Measurements from ENCODE around the gene CTBP1. TPM values are rescaled to one million over a fixed set of nuclear protein-coding genes. Genes with fewer than 3 reads are reported as not detected.

Gene CTBP1
- total RNA-seq, 1 experiment from 2014 or later: 184 TPM

DNA sequence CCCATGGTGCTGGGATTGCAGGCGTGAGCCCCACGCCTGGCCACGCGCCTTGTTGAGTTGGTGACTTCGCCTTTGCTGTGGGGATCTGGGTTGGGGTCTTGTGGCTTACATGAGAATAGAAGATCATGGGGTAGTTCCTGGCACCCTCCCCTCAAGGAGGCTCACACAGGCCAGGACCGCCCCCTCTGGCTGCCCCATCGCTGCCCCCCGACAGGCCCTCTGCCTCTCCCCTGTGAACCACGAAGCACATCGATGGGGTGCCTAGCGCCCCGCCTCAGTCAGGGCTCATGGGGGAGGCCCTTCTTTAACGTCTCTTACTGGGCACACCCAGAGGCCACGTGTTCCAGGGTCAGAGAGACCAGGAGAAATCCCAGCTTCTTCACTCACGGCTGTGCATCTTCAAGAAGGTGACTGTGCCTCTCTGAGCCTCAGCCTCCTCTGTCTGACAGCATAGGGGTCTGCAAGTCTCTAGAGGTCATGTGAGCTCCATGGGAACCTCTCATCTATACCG lies 53.0 kb downstream of the CTBP1 start:
- POLR2A ChIA-PET: no interaction called here
- H3K4me3 Mint-ChIP-seq (ENCODE audit: unreplicated experiment): no peak overlapping the region
- H3K4me3 ChIP-seq (ENCODE audit: low read depth, low read length): no peak overlapping the region
- H3K27ac Mint-ChIP-seq (ENCODE audit: unreplicated experiment): no peak overlapping the region
- CTCF ChIA-PET: no interaction called here
- H3K36me3 ChIP-seq (ENCODE audit: control insufficient read depth, insufficient read depth, low read length): no peaks in the 10 kb centered on the region
- H3K27me3 Mint-ChIP-seq (ENCODE audit: insufficient read depth, unreplicated experiment): no peaks in the 10 kb centered on the region
- H3K4me1 Mint-ChIP-seq (ENCODE audit: low read depth, unreplicated experiment): no peaks in the 10 kb centered on the region
- H3K9me3 Mint-ChIP-seq (ENCODE audit: unreplicated experiment): no peaks in the 10 kb centered on the region
- no peaks in the 10 kb centered on the region for H3K9me3 ChIP-seq
- intact Hi-C loops (cut with micrococcal nuclease; ENCODE audit: unreplicated experiment): no loop called here
- no TSS peak for BruUV-seq (replicated peaks)
- peak in 1 of 2 experiments; percentile 24 for DNase-seq
- no peaks in the 10 kb centered on the region for H3K27me3 ChIP-seq (replicated peaks; ENCODE audit: control insufficient read depth, insufficient read depth, low read length)
- H3K36me3 Mint-ChIP-seq (ENCODE audit: insufficient read depth, unreplicated experiment): no peaks in the 10 kb centered on the region
- no peaks in the 10 kb centered on the region for H3K4me1 ChIP-seq
- TF ChIP-seq, protein P1, sequence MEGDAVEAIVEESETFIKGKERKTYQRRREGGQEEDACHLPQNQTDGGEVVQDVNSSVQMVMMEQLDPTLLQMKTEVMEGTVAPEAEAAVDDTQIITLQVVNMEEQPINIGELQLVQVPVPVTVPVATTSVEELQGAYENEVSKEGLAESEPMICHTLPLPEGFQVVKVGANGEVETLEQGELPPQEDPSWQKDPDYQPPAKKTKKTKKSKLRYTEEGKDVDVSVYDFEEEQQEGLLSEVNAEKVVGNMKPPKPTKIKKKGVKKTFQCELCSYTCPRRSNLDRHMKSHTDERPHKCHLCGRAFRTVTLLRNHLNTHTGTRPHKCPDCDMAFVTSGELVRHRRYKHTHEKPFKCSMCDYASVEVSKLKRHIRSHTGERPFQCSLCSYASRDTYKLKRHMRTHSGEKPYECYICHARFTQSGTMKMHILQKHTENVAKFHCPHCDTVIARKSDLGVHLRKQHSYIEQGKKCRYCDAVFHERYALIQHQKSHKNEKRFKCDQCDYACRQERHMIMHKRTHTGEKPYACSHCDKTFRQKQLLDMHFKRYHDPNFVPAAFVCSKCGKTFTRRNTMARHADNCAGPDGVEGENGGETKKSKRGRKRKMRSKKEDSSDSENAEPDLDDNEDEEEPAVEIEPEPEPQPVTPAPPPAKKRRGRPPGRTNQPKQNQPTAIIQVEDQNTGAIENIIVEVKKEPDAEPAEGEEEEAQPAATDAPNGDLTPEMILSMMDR (IDR thresholded peaks at IDR 0.05; ENCODE audit: insufficient read depth in 1 of 2, low read depth in 1 of 2, low read length in 1 of 2, severe bottlenecking in 1 of 2, unreplicated experiment in 1 of 2): no peak

DNA sequence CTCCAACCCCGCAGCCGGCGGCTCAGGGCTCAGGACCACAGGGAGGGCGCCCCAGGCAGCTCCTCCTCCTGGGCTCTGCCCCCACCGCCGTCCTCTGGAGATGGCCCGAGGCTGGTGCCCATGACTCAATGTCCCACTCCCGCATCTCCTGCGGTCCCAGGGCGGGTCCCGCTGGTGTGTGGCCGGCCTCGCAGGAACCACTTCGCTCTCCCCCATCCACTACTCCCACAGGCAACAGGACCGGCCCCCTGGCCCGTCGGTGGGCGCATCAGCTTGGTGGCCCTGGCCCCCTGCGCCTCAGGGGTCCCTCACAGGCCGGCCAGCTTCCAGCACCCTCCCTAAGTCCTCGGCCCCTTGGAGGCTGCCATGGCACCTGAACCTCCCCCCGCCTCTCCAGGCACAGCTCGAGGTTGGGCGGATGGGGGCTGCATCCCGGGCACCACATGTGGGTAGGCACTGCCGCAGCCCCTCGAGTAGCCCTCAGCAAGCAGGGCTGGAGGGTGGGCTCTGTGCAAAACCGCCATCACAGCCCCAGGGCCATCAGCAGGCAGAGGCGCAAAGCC lies 53.7 kb downstream of the CTBP1 start:
- H3K27me3 Mint-ChIP-seq (ENCODE audit: insufficient read depth, unreplicated experiment): no peaks in the 10 kb centered on the region
- ChIA-PET CTCF (no interaction called here), POLR2A (no interaction called here)
- intact Hi-C loops (cut with micrococcal nuclease; ENCODE audit: unreplicated experiment): no loop called here
- Histone ChIP-seq H3K27me3 (replicated peaks; ENCODE audit: control insufficient read depth, insufficient read depth, low read length) (no peaks in the 10 kb centered on the region), H3K36me3 (ENCODE audit: control insufficient read depth, insufficient read depth, low read length) (no peaks in the 10 kb centered on the region), H3K9me3 (no peaks in the 10 kb centered on the region), H3K4me1 (no peaks in the 10 kb centered on the region), H3K4me3 (ENCODE audit: low read depth, low read length) (no peak overlapping the region)
- BruUV-seq (replicated peaks): no TSS peak
- DNase-seq: no peak
- no peaks in the 10 kb centered on the region for H3K9me3 Mint-ChIP-seq (ENCODE audit: unreplicated experiment)
- TF ChIP-seq, protein P1 (IDR thresholded peaks at IDR 0.05; ENCODE audit: insufficient read depth in 1 of 2, low read depth in 1 of 2, low read length in 1 of 2, severe bottlenecking in 1 of 2, unreplicated experiment in 1 of 2): no peak
- no peaks in the 10 kb centered on the region for H3K4me1 Mint-ChIP-seq (ENCODE audit: low read depth, unreplicated experiment)
- H3K27ac Mint-ChIP-seq (ENCODE audit: unreplicated experiment): no peak overlapping the region
- H3K36me3 Mint-ChIP-seq (ENCODE audit: insufficient read depth, unreplicated experiment): no peaks in the 10 kb centered on the region
- H3K4me3 Mint-ChIP-seq (ENCODE audit: unreplicated experiment): no peak overlapping the region

DNA sequence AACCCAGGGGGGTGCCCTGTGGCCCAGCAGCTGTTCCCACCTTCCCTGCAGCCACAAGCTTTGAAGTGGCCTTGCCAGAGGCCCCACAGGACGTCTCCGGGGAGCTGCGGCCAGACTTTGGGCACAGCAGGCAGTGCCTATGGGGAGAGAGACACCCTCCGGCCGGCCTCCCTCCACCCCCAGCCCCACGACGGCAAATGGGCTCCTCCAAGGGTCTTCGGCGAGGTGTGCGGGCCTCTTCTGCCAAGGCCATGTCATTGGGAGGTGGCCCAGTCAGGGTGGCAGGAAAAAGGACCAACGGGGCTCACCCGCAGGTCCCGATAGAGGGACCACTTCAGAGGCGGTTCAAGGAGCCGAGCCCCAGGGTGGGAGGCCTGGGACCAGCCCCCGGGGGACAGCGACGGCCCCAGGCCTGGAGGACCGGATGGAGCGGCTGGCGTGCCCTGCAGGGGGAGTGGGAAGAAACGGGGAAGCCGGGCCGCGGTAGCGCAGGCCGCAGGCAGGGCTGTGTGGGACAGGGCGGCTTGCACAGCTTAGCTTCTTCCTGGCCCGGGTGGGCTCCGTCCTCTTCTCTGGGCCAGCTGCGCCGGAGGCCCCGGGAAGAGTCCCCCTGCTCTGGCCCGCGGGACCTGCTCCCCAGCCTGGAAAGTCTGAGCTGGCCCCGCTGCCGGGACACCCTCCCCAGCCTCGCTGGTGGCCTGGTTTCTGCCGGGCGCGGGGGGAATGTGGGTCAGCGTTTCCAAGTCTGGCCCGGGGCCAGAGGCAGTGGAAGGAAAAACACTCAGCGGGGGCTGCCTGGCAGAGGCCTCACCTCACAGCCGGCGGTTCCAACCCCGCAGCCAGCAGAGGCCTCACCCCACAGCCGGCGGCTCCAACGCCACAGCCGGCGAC lies 54.7 kb downstream of the CTBP1 start:
- Mint-ChIP-seq H3K27ac (ENCODE audit: unreplicated experiment) (no peak overlapping the region), H3K36me3 (ENCODE audit: insufficient read depth, unreplicated experiment) (no peaks in the 10 kb centered on the region), H3K4me1 (ENCODE audit: low read depth, unreplicated experiment) (no peaks in the 10 kb centered on the region), H3K27me3 (ENCODE audit: insufficient read depth, unreplicated experiment) (no peaks in the 10 kb centered on the region), H3K9me3 (ENCODE audit: unreplicated experiment) (no peaks in the 10 kb centered on the region), H3K4me3 (ENCODE audit: unreplicated experiment) (no peak overlapping the region)
- peak in 1 of 2 experiments; percentile 22 for DNase-seq
- POLR2A ChIA-PET: no interaction called here
- Histone ChIP-seq H3K4me1 (no peaks in the 10 kb centered on the region), H3K4me3 (ENCODE audit: low read depth, low read length) (no peak overlapping the region), H3K27me3 (replicated peaks; ENCODE audit: control insufficient read depth, insufficient read depth, low read length) (no peaks in the 10 kb centered on the region), H3K36me3 (ENCODE audit: control insufficient read depth, insufficient read depth, low read length) (no peaks in the 10 kb centered on the region), H3K9me3 (no peaks in the 10 kb centered on the region)
- no TSS peak for BruUV-seq (replicated peaks)
- intact Hi-C loops (cut with micrococcal nuclease; ENCODE audit: unreplicated experiment): no loop called here
- TF ChIP-seq, protein P1 (IDR thresholded peaks at IDR 0.05; ENCODE audit: insufficient read depth in 1 of 2, low read depth in 1 of 2, low read length in 1 of 2, severe bottlenecking in 1 of 2, unreplicated experiment in 1 of 2): no peak
- CTCF ChIA-PET: no interaction called here

All from Caco-2 (cell line).